Measurements from ENCODE around the gene STIMATE.

- no peak for TF ChIP-seq CTCF (IDR thresholded peaks at IDR 0.05)
- TF ChIP-seq ZFX (IDR thresholded peaks at IDR 0.05; ENCODE audit: borderline replicate concordance): no peak
Observed at GRCh38 chr3:52889901-52890300, 7.4 kb downstream of the STIMATE start.

Measured in 22Rv1 (cell line).